H9 (cell line): ENCODE measurements around the gene CCDC68. TPM values are rescaled to one million over a fixed set of nuclear protein-coding genes. Genes with fewer than 3 reads are reported as not detected.

Experiments
- DNase-seq: peaks from one replicate; pipeline ENCODE4 v3.0.0-alpha.2; 2017
- H2AFZ ChIP-seq: one replicate; pipeline ENCODE4 v1.6.1; 2013; ENCODE audit warnings: mild to moderate bottlenecking, low read length, control low read depth, moderate library complexity
- H2AK5ac ChIP-seq: 2 replicates; pipeline ENCODE4 v1.6.1; 2013; ENCODE audit warnings: low read length, control low read depth, mixed read lengths; ENCODE audit not compliant: insufficient read length
- H2BK120ac ChIP-seq: one replicate; pipeline ENCODE4 v1.6.1; 2013; ENCODE audit warnings: low read depth, mild to moderate bottlenecking, low read length, control low read depth, inconsistent platforms; ENCODE audit not compliant: poor library complexity, severe bottlenecking
- H2BK12ac ChIP-seq: 2 replicates; pipeline ENCODE4 v1.6.1; 2013; ENCODE audit warnings: low read length, control low read depth, mixed read lengths, low read depth; ENCODE audit not compliant: insufficient read length
- H2BK15ac ChIP-seq: 2 replicates; pipeline ENCODE4 v1.6.1; 2013; ENCODE audit warnings: low read depth, low read length, control low read depth
- H2BK20ac ChIP-seq: one replicate; pipeline ENCODE4 v1.6.1; 2013; ENCODE audit warnings: low read depth, mild to moderate bottlenecking, low read length, control low read depth, inconsistent platforms; ENCODE audit not compliant: poor library complexity, severe bottlenecking
- H2BK5ac ChIP-seq: 2 replicates; pipeline ENCODE4 v1.6.1; 2013; ENCODE audit warnings: low read length, control low read depth, mixed read lengths; ENCODE audit not compliant: insufficient read length
- H3K14ac ChIP-seq: 2 replicates; pipeline ENCODE4 v1.6.1; 2013; ENCODE audit warnings: low read length, control low read depth; ENCODE audit not compliant: insufficient read depth
- H3K18ac ChIP-seq: 2 replicates; pipeline ENCODE4 v1.6.1; 2013; ENCODE audit warnings: low read depth, mild to moderate bottlenecking, mixed read lengths, low read length, control low read depth; ENCODE audit not compliant: insufficient read length
- H3K23ac ChIP-seq: 2 replicates; pipeline ENCODE4 v1.6.1; 2013; ENCODE audit warnings: low read length, control low read depth, mixed read lengths, low read depth; ENCODE audit not compliant: insufficient read length
- H3K23me2 ChIP-seq: 2 replicates; pipeline ENCODE4 v1.6.1; 2013; ENCODE audit warnings: low read depth, mild to moderate bottlenecking, mixed read lengths, low read length, control low read depth; ENCODE audit not compliant: insufficient read length, poor library complexity, severe bottlenecking
- H3K27ac ChIP-seq: 2 replicates; pipeline ENCODE4 v1.5.1; 2013; ENCODE audit warnings: low read length, control low read depth, mixed read lengths, low read depth; ENCODE audit not compliant: insufficient read length
- H3K27me3 ChIP-seq: 2 replicates; pipeline ENCODE4 v1.6.1; 2013; ENCODE audit warnings: low read length, control low read depth, inconsistent platforms; ENCODE audit not compliant: insufficient read depth
- H3K4ac ChIP-seq: 2 replicates; pipeline ENCODE4 v1.6.1; 2013; ENCODE audit warnings: low read depth, mild to moderate bottlenecking, control low read depth, inconsistent platforms, low read length, moderate library complexity
- H3K4me1 ChIP-seq: 2 replicates; pipeline ENCODE4 v1.6.1; 2013; ENCODE audit warnings: low read length, control low read depth, inconsistent platforms; ENCODE audit not compliant: insufficient read depth
- H3K4me2 ChIP-seq: 2 replicates; pipeline ENCODE4 v1.6.1; 2013; ENCODE audit warnings: low read length, control low read depth, mixed read lengths; ENCODE audit not compliant: insufficient read length, insufficient read depth
- H3K56ac ChIP-seq: 2 replicates; pipeline ENCODE4 v1.6.1; 2013; ENCODE audit warnings: low read depth, mild to moderate bottlenecking, mixed read lengths, low read length, control low read depth; ENCODE audit not compliant: insufficient read length
- H3K79me1 ChIP-seq: 2 replicates; pipeline ENCODE4 v1.6.1; 2013; ENCODE audit warnings: low read depth, mild to moderate bottlenecking, moderate library complexity, low read length, control low read depth, inconsistent platforms; ENCODE audit not compliant: insufficient read depth, poor library complexity, severe bottlenecking
- H3K79me2 ChIP-seq: 2 replicates; pipeline ENCODE4 v1.6.1; 2013; ENCODE audit warnings: low read length, control low read depth, inconsistent platforms; ENCODE audit not compliant: insufficient read depth
- H3K9ac ChIP-seq: 2 replicates; pipeline ENCODE4 v1.6.1; 2013; ENCODE audit warnings: low read length, control low read depth, mixed read lengths; ENCODE audit not compliant: insufficient read length; ENCODE audit errors: extremely low read depth
- H3K9me3 ChIP-seq: one replicate; pipeline ENCODE4 v1.6.1; 2013; ENCODE audit warnings: low read depth, low read length, inconsistent platforms; ENCODE audit not compliant: control insufficient read depth
- H3T11ph ChIP-seq: one replicate; pipeline ENCODE4 v1.6.1; 2013; ENCODE audit warnings: mild to moderate bottlenecking, low read length, control low read depth, inconsistent platforms
- H4K20me1 ChIP-seq: one replicate; pipeline ENCODE4 v1.6.1; 2013; ENCODE audit not compliant: control insufficient read depth, insufficient read length, insufficient read depth
- H4K5ac ChIP-seq: 2 replicates; pipeline ENCODE4 v1.6.1; 2013; ENCODE audit warnings: low read depth, mild to moderate bottlenecking, mixed read lengths, low read length, control low read depth; ENCODE audit not compliant: insufficient read length
- H4K8ac ChIP-seq: replicated peaks from 2 replicates; pipeline ENCODE4 v1.6.1; 2013; ENCODE audit warnings: low read length, control low read depth, mixed read lengths, low read depth; ENCODE audit not compliant: insufficient read length
- H4K91ac ChIP-seq: 2 replicates; pipeline ENCODE4 v1.6.1; 2013; ENCODE audit warnings: low read depth, mild to moderate bottlenecking, moderate library complexity, mixed read lengths, low read length, control low read depth; ENCODE audit not compliant: insufficient read length
- H3K27ac Mint-ChIP-seq, 3 experiments: 2 replicates in 2 of 3; 3 replicates in 1 of 3; pipeline ENCODE4 v1.8.0; 2020 to 2021; ENCODE audit warnings: mixed read lengths in 3 of 3, mild to moderate bottlenecking in 1 of 3, moderate library complexity in 1 of 3
- H3K27me3 Mint-ChIP-seq: 2 replicates; pipeline ENCODE4 v1.8.0; 2021; ENCODE audit warnings: low read depth, mild to moderate bottlenecking, moderate library complexity, mixed read lengths
- H3K36me3 Mint-ChIP-seq, 3 experiments: 2 replicates in 2 of 3; 3 replicates in 1 of 3; pipeline ENCODE4 v1.8.0; 2020 to 2021; ENCODE audit warnings: low read depth in 3 of 3, mixed read lengths in 3 of 3; ENCODE audit not compliant: insufficient read depth in 1 of 3
- H3K4me1 Mint-ChIP-seq, 2 experiments: 2 replicates each; pipeline ENCODE4 v1.8.0; 2020; ENCODE audit warnings: mixed read lengths in 2 of 2
- H3K4me3 Mint-ChIP-seq, 2 experiments: 2 replicates in 1 of 2; 3 replicates in 1 of 2; pipeline ENCODE4 v1.8.0; 2020 to 2021; ENCODE audit warnings: mild to moderate bottlenecking in 2 of 2, mixed read lengths in 2 of 2, moderate library complexity in 1 of 2
- H3K9me3 Mint-ChIP-seq, 2 experiments: 2 replicates in 1 of 2; 3 replicates in 1 of 2; pipeline ENCODE4 v1.8.0; 2020; ENCODE audit warnings: mild to moderate bottlenecking in 2 of 2, mixed read lengths in 2 of 2, moderate library complexity in 1 of 2
- WGBS: extraction: QIAGEN DNeasy Blood & Tissue Kit; methylation state at CpG from one replicate; pipeline ENCODE4 v1.1.7; 2013; ENCODE audit warnings: missing lambda C conversion rate, low lambda C conversion rate, mixed read lengths; ENCODE audit not compliant: insufficient read length; ENCODE audit errors: extremely low coverage; 5-methylcytosine and 5-hydroxymethylcytosine counted together
- total RNA-seq: library from RNA; stranded (reverse); gene quantifications from 2 replicates; pipeline ENCODE4 v1.2.1, GENCODE V29; 2021
- TF ChIP-seq, protein P1 (sequence below): fragments of 200-600 bp; sonication (generic); conservative IDR thresholded peaks from 3 replicates; pipeline ENCODE4 v1.8.0; 2021; ENCODE audit warnings: antibody characterized with exemption, mild to moderate bottlenecking

Gene CCDC68
- total RNA-seq, 1 experiment from 2014 or later: not detected

GRCh38 chr18:54859667-54860421, 99.4 kb downstream of the CCDC68 start:
- H3K4me1 ChIP-seq: 0 out of 2 replicates have a peak, but pooled peaks cover 3% of the 10 kb centered on the region
- H2BK5ac ChIP-seq: no peak overlapping the region
- no peaks in the 10 kb centered on the region for H4K20me1 ChIP-seq
- H3K27ac Mint-ChIP-seq: peak overlapping the region in 1 of 3 experiments; percentile 2; a peak in 2 of 7 replicates
- no peak overlapping the region for H2AK5ac ChIP-seq
- H3K9ac ChIP-seq: no peak overlapping the region
- no peak overlapping the region for H4K5ac ChIP-seq
- TF ChIP-seq, protein P1, sequence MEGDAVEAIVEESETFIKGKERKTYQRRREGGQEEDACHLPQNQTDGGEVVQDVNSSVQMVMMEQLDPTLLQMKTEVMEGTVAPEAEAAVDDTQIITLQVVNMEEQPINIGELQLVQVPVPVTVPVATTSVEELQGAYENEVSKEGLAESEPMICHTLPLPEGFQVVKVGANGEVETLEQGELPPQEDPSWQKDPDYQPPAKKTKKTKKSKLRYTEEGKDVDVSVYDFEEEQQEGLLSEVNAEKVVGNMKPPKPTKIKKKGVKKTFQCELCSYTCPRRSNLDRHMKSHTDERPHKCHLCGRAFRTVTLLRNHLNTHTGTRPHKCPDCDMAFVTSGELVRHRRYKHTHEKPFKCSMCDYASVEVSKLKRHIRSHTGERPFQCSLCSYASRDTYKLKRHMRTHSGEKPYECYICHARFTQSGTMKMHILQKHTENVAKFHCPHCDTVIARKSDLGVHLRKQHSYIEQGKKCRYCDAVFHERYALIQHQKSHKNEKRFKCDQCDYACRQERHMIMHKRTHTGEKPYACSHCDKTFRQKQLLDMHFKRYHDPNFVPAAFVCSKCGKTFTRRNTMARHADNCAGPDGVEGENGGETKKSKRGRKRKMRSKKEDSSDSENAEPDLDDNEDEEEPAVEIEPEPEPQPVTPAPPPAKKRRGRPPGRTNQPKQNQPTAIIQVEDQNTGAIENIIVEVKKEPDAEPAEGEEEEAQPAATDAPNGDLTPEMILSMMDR: no peak
- no peak overlapping the region for H3K4me3 Mint-ChIP-seq
- H3K9me3 Mint-ChIP-seq: peaks cover 0 to 3% of the 10 kb centered on the region in 2 experiments; a peak in 1 of 5 replicates
- no peak overlapping the region for H2BK20ac ChIP-seq
- no peak overlapping the region for H3K18ac ChIP-seq
- no peaks in the 10 kb centered on the region for H3K79me2 ChIP-seq
- no peak overlapping the region for H3K23ac ChIP-seq
- H3K23me2 ChIP-seq: no peaks in the 10 kb centered on the region
- no peaks in the 10 kb centered on the region for H3K9me3 ChIP-seq
- no peak overlapping the region for H2BK120ac ChIP-seq
- no peak overlapping the region for H2AFZ ChIP-seq
- H3K4ac ChIP-seq: no peak overlapping the region
- H4K8ac ChIP-seq: no peak overlapping the region
- DNase-seq: no peak
- no peaks in the 10 kb centered on the region; the same call in 1 of the 2 replicates for H3K27me3 Mint-ChIP-seq
- H4K91ac ChIP-seq: no peak overlapping the region
- no peak overlapping the region for H3K27ac ChIP-seq
- H3K4me2 ChIP-seq: no peak overlapping the region
- H3K14ac ChIP-seq: no peak overlapping the region
- H3T11ph ChIP-seq: no peak overlapping the region
- no CpG with 5 or more reads among the region's 9 CpGs for WGBS
- no peak overlapping the region for H2BK15ac ChIP-seq
- peaks cover 10 to 11% of the 10 kb centered on the region in 2 experiments for H3K4me1 Mint-ChIP-seq
- H3K56ac ChIP-seq: no peak overlapping the region
- no peaks in the 10 kb centered on the region for H3K27me3 ChIP-seq
- H2BK12ac ChIP-seq: no peak overlapping the region
- no peaks in the 10 kb centered on the region for H3K79me1 ChIP-seq
- no peaks in the 10 kb centered on the region for H3K36me3 Mint-ChIP-seq
